Astrocyte (in vitro differentiated cells and primary cell): ENCODE data around the gene MOV10. TPM values are rescaled to one million over a fixed set of nuclear protein-coding genes. Genes with fewer than 3 reads are reported as not detected.
"Not testable (repeated sequence)": the region's sequence is repeated elsewhere in the genome, so short reads cannot be mapped to it uniquely, and the experiment has no call there.

ENCODE experiments used
- DNase-seq: peaks from one replicate; pipeline ENCODE4 v3.0.0-alpha.2; 2010; ENCODE audit warnings: low read depth
- FAIRE-seq: peaks from 2 replicates; lab custom pipeline; 2011; peaks lifted over from hg19 to GRCh38; lab: Jason Lieb, UNC
- H2AFZ ChIP-seq: 2 replicates; pipeline ENCODE4 v1.6.0; 2012; ENCODE audit warnings: low read depth, low read length, inconsistent platforms
- H3K27ac ChIP-seq: 2 replicates; pipeline ENCODE4 v1.5.1; 2011; ENCODE audit warnings: low read depth, low read length, inconsistent platforms
- H3K27me3 ChIP-seq: 2 replicates; pipeline ENCODE4 v1.6.0; 2011; ENCODE audit warnings: low read length, inconsistent platforms; ENCODE audit not compliant: insufficient read depth
- H3K36me3 ChIP-seq: 2 replicates; pipeline ENCODE4 v1.5.1; 2011; ENCODE audit warnings: low read length, inconsistent platforms; ENCODE audit not compliant: insufficient read depth
- H3K4me1 ChIP-seq: 2 replicates; pipeline ENCODE4 v1.5.1; 2011; ENCODE audit warnings: low read length, inconsistent platforms; ENCODE audit not compliant: insufficient read depth
- H3K4me2 ChIP-seq: 2 replicates; pipeline ENCODE4 v1.6.0; 2012; ENCODE audit warnings: low read length, inconsistent platforms
- H3K4me3 ChIP-seq: 2 replicates; pipeline ENCODE4 v1.5.1; 2011; ENCODE audit warnings: low read depth, mild to moderate bottlenecking, low read length, inconsistent platforms; ENCODE audit not compliant: insufficient read depth
- H3K79me2 ChIP-seq: 2 replicates; pipeline ENCODE4 v1.6.0; 2012; ENCODE audit warnings: mild to moderate bottlenecking, low read length, inconsistent platforms; ENCODE audit not compliant: insufficient read depth
- H3K9ac ChIP-seq: 2 replicates; pipeline ENCODE4 v1.6.0; 2012; ENCODE audit warnings: mild to moderate bottlenecking, low read length, inconsistent platforms
- H3K9me3 ChIP-seq: 2 replicates; pipeline ENCODE4 v1.5.1; 2012; ENCODE audit warnings: low read depth, mild to moderate bottlenecking, low read length, inconsistent platforms; ENCODE audit not compliant: insufficient read depth
- H4K20me1 ChIP-seq: 2 replicates; pipeline ENCODE4 v1.6.0; 2012; ENCODE audit warnings: low read length, inconsistent platforms; ENCODE audit not compliant: insufficient read depth
- H3K27ac Mint-ChIP-seq: one replicate; pipeline ENCODE4 v1.8.0; 2021; ENCODE audit warnings: mild to moderate bottlenecking, mixed read lengths; ENCODE audit not compliant: unreplicated experiment
- H3K27me3 Mint-ChIP-seq: one replicate; pipeline ENCODE4 v1.8.0; 2021; ENCODE audit warnings: low read depth, mixed read lengths; ENCODE audit not compliant: unreplicated experiment
- H3K36me3 Mint-ChIP-seq: one replicate; pipeline ENCODE4 v1.8.0; 2021; ENCODE audit warnings: low read depth, mixed read lengths; ENCODE audit not compliant: unreplicated experiment
- H3K4me1 Mint-ChIP-seq: one replicate; pipeline ENCODE4 v1.8.0; 2021; ENCODE audit warnings: low read depth, mixed read lengths; ENCODE audit not compliant: unreplicated experiment
- H3K4me3 Mint-ChIP-seq: one replicate; pipeline ENCODE4 v1.8.0; 2021; ENCODE audit warnings: mild to moderate bottlenecking, moderate library complexity, mixed read lengths; ENCODE audit not compliant: unreplicated experiment
- H3K9me3 Mint-ChIP-seq: one replicate; pipeline ENCODE4 v1.8.0; 2021; ENCODE audit warnings: mild to moderate bottlenecking, mixed read lengths; ENCODE audit not compliant: unreplicated experiment
- EZH2 ChIP-seq: IDR thresholded peaks from 2 replicates; pipeline ENCODE4 v1.6.1; 2012; ENCODE audit warnings: mild to moderate bottlenecking, low read length, inconsistent platforms; ENCODE audit not compliant: insufficient read depth
- total RNA-seq: library from RNA; stranded (reverse); gene quantifications from 2 replicates; pipeline ENCODE4 v1.2.1, GENCODE V29; 2021
- TF ChIP-seq, protein P1 (sequence below): IDR thresholded peaks from 2 replicates; pipeline ENCODE4 v1.5.1; 2011; ENCODE audit warnings: low read depth, mild to moderate bottlenecking, inconsistent platforms, low read length, moderate library complexity; ENCODE audit not compliant: insufficient read depth

Gene MOV10
- total RNA-seq, 1 donor from 2014 or later: 121 TPM

GRCh38 chr1:112727716-112728115 lies 53.3 kb downstream of the MOV10 start:
- FAIRE-seq (no peak), DNase-seq (no peak)
- H3K9me3 ChIP-seq: no peaks in the 10 kb centered on the region
- no peaks in the 10 kb centered on the region for H4K20me1 ChIP-seq
- no peak overlapping the region for H3K4me2 ChIP-seq
- no peak overlapping the region for H3K27ac ChIP-seq
- Mint-ChIP-seq H3K4me3 (no peak overlapping the region), H3K36me3 (no peaks in the 10 kb centered on the region), H3K27me3 (no peaks in the 10 kb centered on the region), H3K4me1 (peaks cover 19% of the 10 kb centered on the region), H3K27ac (peak overlapping the region; percentile 12), H3K9me3 (no peaks in the 10 kb centered on the region)
- H2AFZ ChIP-seq: no peak overlapping the region
- H3K79me2 ChIP-seq: no peaks in the 10 kb centered on the region
- H3K36me3 ChIP-seq: no peaks in the 10 kb centered on the region
- H3K4me3 ChIP-seq: no peak overlapping the region
- peaks cover 8% of the 10 kb centered on the region for H3K4me1 ChIP-seq
- TF ChIP-seq, protein P1, sequence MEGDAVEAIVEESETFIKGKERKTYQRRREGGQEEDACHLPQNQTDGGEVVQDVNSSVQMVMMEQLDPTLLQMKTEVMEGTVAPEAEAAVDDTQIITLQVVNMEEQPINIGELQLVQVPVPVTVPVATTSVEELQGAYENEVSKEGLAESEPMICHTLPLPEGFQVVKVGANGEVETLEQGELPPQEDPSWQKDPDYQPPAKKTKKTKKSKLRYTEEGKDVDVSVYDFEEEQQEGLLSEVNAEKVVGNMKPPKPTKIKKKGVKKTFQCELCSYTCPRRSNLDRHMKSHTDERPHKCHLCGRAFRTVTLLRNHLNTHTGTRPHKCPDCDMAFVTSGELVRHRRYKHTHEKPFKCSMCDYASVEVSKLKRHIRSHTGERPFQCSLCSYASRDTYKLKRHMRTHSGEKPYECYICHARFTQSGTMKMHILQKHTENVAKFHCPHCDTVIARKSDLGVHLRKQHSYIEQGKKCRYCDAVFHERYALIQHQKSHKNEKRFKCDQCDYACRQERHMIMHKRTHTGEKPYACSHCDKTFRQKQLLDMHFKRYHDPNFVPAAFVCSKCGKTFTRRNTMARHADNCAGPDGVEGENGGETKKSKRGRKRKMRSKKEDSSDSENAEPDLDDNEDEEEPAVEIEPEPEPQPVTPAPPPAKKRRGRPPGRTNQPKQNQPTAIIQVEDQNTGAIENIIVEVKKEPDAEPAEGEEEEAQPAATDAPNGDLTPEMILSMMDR: no peak
- no peak for TF ChIP-seq EZH2
- no peak overlapping the region for H3K9ac ChIP-seq
- no peaks in the 10 kb centered on the region for H3K27me3 ChIP-seq

DNA sequence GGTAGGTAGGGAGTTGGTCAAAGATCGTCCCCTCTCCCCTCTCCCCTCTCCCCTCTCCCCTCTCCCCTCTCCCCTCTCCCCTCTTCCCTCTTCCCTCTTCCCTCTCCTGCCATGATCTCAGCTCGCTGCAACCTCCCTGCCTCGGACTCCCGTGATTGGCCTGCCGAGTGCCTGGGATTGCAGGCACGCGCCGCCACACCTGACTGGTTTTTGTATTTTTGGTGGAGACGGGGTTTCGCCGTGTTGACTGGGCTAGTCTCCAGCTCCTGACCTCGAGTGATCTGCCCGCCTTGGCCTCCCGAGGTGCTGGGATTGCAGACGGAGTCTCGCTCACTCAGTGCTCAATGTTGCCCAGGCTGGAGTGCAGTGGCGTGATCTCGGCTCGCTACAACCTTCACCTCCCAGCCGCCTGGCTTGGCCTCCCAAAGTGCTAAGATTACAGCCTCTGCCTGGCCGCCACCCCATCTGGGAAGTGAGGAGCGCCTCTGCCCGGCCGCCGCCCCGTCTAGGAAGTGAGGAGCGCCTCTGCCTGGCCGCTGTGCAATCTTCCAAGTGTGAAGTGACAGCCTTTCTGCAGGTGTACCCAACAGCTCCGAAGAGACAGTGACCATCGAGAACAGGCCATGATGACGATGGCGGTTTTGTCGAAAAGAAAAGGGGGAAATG lies 54.0 kb downstream of the MOV10 start:
- not testable (repeated sequence) for H3K27me3 Mint-ChIP-seq, H3K4me1 ChIP-seq, H3K9ac ChIP-seq, H3K27ac Mint-ChIP-seq, H3K9me3 ChIP-seq, H3K4me3 Mint-ChIP-seq, H3K27ac ChIP-seq, H3K4me2 ChIP-seq, H3K79me2 ChIP-seq, H3K4me3 ChIP-seq, H3K36me3 Mint-ChIP-seq, H3K36me3 ChIP-seq, FAIRE-seq, DNase-seq, H2AFZ ChIP-seq, H3K9me3 Mint-ChIP-seq, H3K27me3 ChIP-seq, H4K20me1 ChIP-seq
- peaks cover 19% of the 10 kb centered on the region for H3K4me1 Mint-ChIP-seq

DNA sequence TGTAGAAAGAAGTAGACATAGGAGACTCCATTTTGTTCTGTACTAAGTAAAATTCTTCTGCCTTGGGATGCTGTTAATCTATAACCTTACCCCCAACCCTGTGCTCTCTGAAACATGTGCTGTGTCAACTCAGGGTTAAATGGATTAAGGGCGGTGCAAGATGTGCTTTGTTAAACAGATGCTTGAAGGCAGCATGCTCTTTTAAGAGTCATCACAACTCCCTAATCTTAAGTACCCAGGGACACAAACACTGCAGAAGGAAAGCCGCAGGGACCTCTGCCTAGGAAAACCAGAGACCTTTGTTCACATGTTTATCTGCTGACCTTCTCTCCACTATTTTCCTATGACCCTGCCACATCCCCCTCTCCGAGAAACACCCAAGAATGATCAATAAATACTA lies 54.6 kb downstream of the MOV10 start:
- not testable (repeated sequence) for H3K27ac ChIP-seq, H4K20me1 ChIP-seq, DNase-seq, H3K36me3 Mint-ChIP-seq, H2AFZ ChIP-seq, H3K9ac ChIP-seq, H3K27me3 Mint-ChIP-seq, H3K79me2 ChIP-seq, H3K9me3 ChIP-seq, H3K36me3 ChIP-seq, H3K4me3 Mint-ChIP-seq, H3K9me3 Mint-ChIP-seq, FAIRE-seq, H3K4me2 ChIP-seq, H3K4me3 ChIP-seq, H3K4me1 ChIP-seq, H3K27me3 ChIP-seq, H3K27ac Mint-ChIP-seq
- peaks cover 17% of the 10 kb centered on the region for H3K4me1 Mint-ChIP-seq
